Mucosa of descending colon (tissue), 3 donors: ENCODE results near the gene FOXB2. TPM values are rescaled to one million over a fixed set of nuclear protein-coding genes. Genes with fewer than 3 reads are reported as not detected.
"Not testable (repeated sequence)": the region's sequence is repeated elsewhere in the genome, so short reads cannot be mapped to it uniquely, and the experiment has no call there.

ENCODE experiments used
- ATAC-seq: fragments of 200-7000 bp; cut with Tn5 transposase; one replicate; pipeline ENCODE4 v1.9.1; 2020; ENCODE audit warnings: mild to moderate bottlenecking, moderate library complexity
- DNase-seq, 3 donors: peaks; one replicate each; pipeline ENCODE4 v3.0.0-alpha.2; 2020
- H3K36me3 ChIP-seq: fragments of 200-600 bp; one replicate; pipeline ENCODE4 v1.8.0; 2021; ENCODE audit warnings: low read depth, mild to moderate bottlenecking
- H3K4me1 ChIP-seq: fragments of 200-600 bp; one replicate; pipeline ENCODE4 v1.8.0; 2021; ENCODE audit warnings: low read depth, mild to moderate bottlenecking
- H3K4me3 ChIP-seq: fragments of 200-600 bp; one replicate; pipeline ENCODE4 v1.8.0; 2021; ENCODE audit warnings: mild to moderate bottlenecking
- H3K9me3 ChIP-seq: fragments of 200-600 bp; one replicate; pipeline ENCODE4 v1.8.0; 2021; ENCODE audit warnings: mild to moderate bottlenecking
- CTCF ChIP-seq: fragments of 200-600 bp; IDR thresholded peaks from one replicate; pipeline ENCODE4 v1.8.0; 2022; ENCODE audit warnings: antibody characterized with exemption, mild to moderate bottlenecking
- intact Hi-C, 2 donors: fragments of 100-400 bp; cut with DNase I in 1 of 2; cut with micrococcal nuclease in 1 of 2; formaldehyde crosslinking; loops; one replicate each; pipeline versions ENCODE4 v1.11.0 to v1.11.1; 2022; cut with DNase I, micrococcal nuclease
- long read RNA-seq, 2 donors: library from polyadenylated mRNA; unstranded; transcript quantifications; one replicate each; pipeline ENCODE4 v2.0.0, GENCODE V29; 2019 to 2021
- total RNA-seq, 3 donors: library from RNA; stranded (reverse); fragmentation: NEBNext Ultra II Directional in 2 of 3; extraction: Animal tissue kit (Norgen Biotek cat#: 25700) in 2 of 3; gene quantifications; one replicate each; pipeline versions ENCODE4 v1.2.1 to v1.2.4, GENCODE V29; 2021 to 2023
- donor health status: DM: no; HTN: no; CAD: no; lungs with moderate emphysema.
- donor health status: DM: no; HTN: no; CAD: no.
- donor health status: DM: no; HTN: yes; CAD: no.

FOXB2 gene
- not detected for total RNA-seq
- long read RNA-seq, donor 1: 0 reads
- long read RNA-seq, donor 2: 0 reads

- H3K4me1 ChIP-seq: peaks cover 32% of the 10 kb centered on the region
- no peaks in the 10 kb centered on the region for H3K36me3 ChIP-seq
These were observed at the start of gene FOXB2 for GRCh38 chr9:77019236-77019925. Gene FOXB2 (plus strand): TSS chr9:77019655. CDS start chr9:77019655, 0 bp downstream.

GRCh38 chr9:76969716-76970115, 49.7 kb upstream of the FOXB2 start:
- no peaks in the 10 kb centered on the region for H3K9me3 ChIP-seq
- DNase-seq (no peak), ATAC-seq (no peak)
- H3K36me3 ChIP-seq: no peaks in the 10 kb centered on the region
- no peak for TF ChIP-seq CTCF
- H3K4me1 ChIP-seq: no peaks in the 10 kb centered on the region
- H3K4me3 ChIP-seq: no peak overlapping the region
- intact Hi-C loops: no loop called here

More at GRCh38 chr9:77019236-77019925, at the start of gene FOXB2:
- no peak for DNase-seq
- no peak for TF ChIP-seq CTCF
- intact Hi-C loops: no loop called here
- ATAC-seq: no peak
- Histone ChIP-seq H3K4me3 (no peak within 1 kb of the TSS), H3K9me3 (no peaks in the 10 kb centered on the region)

GRCh38 chr9:76978831-76979230, 40.6 kb upstream of the FOXB2 start:
- H3K36me3 ChIP-seq, ATAC-seq, H3K4me1 ChIP-seq, H3K4me3 ChIP-seq, intact Hi-C loops, H3K9me3 ChIP-seq, DNase-seq: not testable (repeated sequence)

- H3K4me1 ChIP-seq: no peaks in the 10 kb centered on the region
- H3K9me3 ChIP-seq: no peaks in the 10 kb centered on the region
- intact Hi-C loops: no loop called here
- DNase-seq: no peak
- ATAC-seq: no peak
- H3K36me3 ChIP-seq: no peaks in the 10 kb centered on the region
- TF ChIP-seq CTCF: no peak
- H3K4me3 ChIP-seq: no peak overlapping the region
These were observed 38.9 kb upstream of the FOXB2 start for GRCh38 chr9:76980566-76980965.

GRCh38 chr9:76984486-76984885, 35.0 kb upstream of the FOXB2 start:
- Histone ChIP-seq H3K4me3 (no peak overlapping the region), H3K36me3 (no peaks in the 10 kb centered on the region), H3K9me3 (no peaks in the 10 kb centered on the region), H3K4me1 (no peaks in the 10 kb centered on the region)
- no peak for TF ChIP-seq CTCF
- ATAC-seq: no peak
- DNase-seq: no peak
- intact Hi-C loops: no loop called here

GRCh38 chr9:76985581-76985980, 33.9 kb upstream of the FOXB2 start:
- TF ChIP-seq CTCF: no peak
- no peaks in the 10 kb centered on the region for H3K9me3 ChIP-seq
- no peak overlapping the region for H3K4me3 ChIP-seq
- no peaks in the 10 kb centered on the region for H3K36me3 ChIP-seq
- intact Hi-C loops: loop anchor here in 1 of 2 donors (5.0 kb wide), 1 partner anchor 178 kb away; no protein-coding TSS in a partner anchor
- no peak for ATAC-seq
- no peak for DNase-seq
- no peaks in the 10 kb centered on the region for H3K4me1 ChIP-seq
